Measurements from ENCODE around the gene TSPAN9. TPM values are rescaled to one million over a fixed set of nuclear protein-coding genes. Genes with fewer than 3 reads are reported as not detected.

TSPAN9 gene
- total RNA-seq, 8 experiments from 2014 or later, result 7.9 to 35.6 (median 13.5) TPM

DNA sequence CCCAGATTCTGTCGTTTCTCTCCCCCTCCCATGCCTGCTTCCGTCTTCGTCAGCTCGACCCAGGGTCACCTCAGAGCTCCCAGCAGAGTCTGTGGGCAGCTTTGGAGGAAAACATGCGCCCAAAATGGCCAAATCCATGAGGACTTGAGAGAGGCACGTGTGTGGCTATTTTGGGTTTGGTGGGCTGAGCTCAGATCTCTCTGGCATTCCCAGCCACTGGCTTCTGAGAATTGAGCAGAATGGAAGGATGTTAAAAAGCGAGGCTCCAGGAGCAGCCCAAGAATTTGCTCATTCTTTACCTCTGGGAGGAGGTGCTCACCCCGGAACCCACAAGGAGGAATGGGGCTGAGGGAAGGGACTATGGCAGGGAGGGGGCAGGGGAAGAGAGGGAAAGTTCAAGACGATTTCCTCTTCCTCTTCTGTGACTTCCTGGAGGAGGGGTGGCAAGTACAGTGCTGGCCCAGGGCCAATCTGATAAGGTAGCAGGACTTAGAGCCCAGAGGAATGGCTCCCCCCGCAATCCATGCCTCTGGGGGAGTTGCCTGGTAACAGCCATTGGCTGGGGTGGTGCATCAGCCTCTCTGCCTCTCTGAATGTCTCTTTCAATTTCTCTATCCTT, 20.1 kb downstream of the TSPAN9 start:
- ATAC-seq (replicated peaks in 6 of 8), result peak in 4 of 8 experiments; percentile 12 to 50 (median 34)
- Histone ChIP-seq H3K4me1 (replicated peaks in 1 of 2) (peaks cover 8 to 9% of the 10 kb centered on the region in 2 donors), H3K27ac (no peak overlapping the region), H3K4me3 (no peak overlapping the region)
- 20 to 100% (median 80%) methylated on average over 1 to 7 of the region's 10 CpGs; no CpG with 5 or more reads in 2 of the 10 experiments for WGBS, 10 experiments
- in situ Hi-C loops (cut with MboI; ENCODE audit: low pct_unique_long_range_greater_than_20kb in 2 of 9, low sequenced_read_pairs in 9 of 9, unreplicated experiment in 9 of 9), result no loop called here

DNA sequence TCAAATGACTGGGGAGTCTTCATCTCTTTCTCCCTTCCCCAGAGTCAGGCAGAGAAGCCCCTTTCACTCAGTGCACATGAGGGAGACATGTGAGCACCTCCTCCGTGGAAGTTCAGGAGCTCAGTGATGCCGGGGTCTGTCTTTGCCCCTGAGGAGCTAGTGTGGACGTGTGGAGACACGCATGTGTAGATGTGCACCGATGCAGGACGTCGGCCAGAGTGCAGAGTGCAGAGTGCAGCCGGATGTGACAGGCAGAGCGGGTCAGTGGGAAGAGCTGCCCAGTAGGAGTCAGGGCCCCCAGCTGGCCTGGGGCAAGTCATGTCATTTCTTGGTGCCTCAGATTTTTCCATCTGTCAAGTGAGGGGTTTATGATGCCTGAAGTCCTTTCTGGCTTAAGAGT, 20.7 kb downstream of the TSPAN9 start:
- in situ Hi-C loops (cut with MboI; ENCODE audit: low pct_unique_long_range_greater_than_20kb in 2 of 9, low sequenced_read_pairs in 9 of 9, unreplicated experiment in 9 of 9), result no loop called here
- peak in 1 of 8 experiments; percentile 16 for ATAC-seq (replicated peaks in 6 of 8)
- 46 to 90% (median 85%) methylated on average over 1 to 4 of the region's 9 CpGs; no CpG with 5 or more reads in 6 of the 10 experiments for WGBS, 10 experiments
- H3K4me3 ChIP-seq, result no peak overlapping the region
- H3K27ac ChIP-seq, result no peak overlapping the region
- peaks cover 4 to 7% of the 10 kb centered on the region in 2 donors for H3K4me1 ChIP-seq (replicated peaks in 1 of 2)

DNA sequence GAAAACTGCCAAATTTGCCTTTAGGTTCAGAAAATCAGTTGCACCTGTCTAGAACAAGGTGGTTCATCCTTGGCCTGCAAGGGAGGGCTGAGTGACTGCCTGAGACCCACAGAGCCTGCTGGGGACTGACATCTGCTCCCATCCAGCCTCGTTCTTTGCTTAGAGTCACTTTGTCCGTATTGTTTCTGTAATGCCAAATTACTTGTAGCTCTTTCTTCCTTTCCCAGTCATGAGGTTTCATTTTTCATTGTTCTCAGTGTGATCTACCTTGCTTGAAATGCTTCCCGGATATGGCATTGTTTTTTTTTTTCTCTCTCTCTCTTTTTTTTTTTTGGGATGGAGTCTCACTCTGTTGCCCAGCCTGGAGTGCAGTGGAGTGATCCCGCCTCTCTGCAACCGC, 21.3 kb downstream of the TSPAN9 start:
- Histone ChIP-seq H3K4me3 (no peak overlapping the region), H3K27ac (no peak overlapping the region), H3K4me1 (replicated peaks in 1 of 2) (peaks cover 0 to 8% of the 10 kb centered on the region in 2 donors)
- no peak for ATAC-seq (replicated peaks in 6 of 8)
- 57 to 100% (median 88%) methylated on average over 1 to 5 of the region's 5 CpGs; no CpG with 5 or more reads in 1 of the 10 experiments for WGBS, 10 experiments
- in situ Hi-C loops (cut with MboI; ENCODE audit: low pct_unique_long_range_greater_than_20kb in 2 of 9, low sequenced_read_pairs in 9 of 9, unreplicated experiment in 9 of 9), result no loop called here

DNA sequence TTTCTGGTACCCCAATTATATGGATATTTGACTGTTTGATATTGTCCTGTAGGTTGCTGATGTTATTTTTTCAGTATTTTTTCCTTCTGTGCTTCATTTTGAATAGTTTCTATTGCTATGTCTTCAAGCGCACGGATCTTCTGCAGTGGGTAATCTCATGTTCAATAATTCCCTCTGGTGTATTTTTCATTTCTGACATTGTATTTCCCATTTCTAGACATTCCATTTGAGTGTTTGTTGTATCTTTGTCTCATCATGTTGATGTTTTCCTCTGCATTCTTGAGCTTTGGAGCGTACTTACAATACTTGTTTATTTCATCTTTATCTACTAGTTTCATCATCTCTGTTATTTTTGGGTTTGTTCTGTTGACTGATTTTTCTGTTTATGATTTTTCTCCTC, 22.0 kb downstream of the TSPAN9 start:
- in situ Hi-C loops (cut with MboI; ENCODE audit: low pct_unique_long_range_greater_than_20kb in 2 of 9, low sequenced_read_pairs in 9 of 9, unreplicated experiment in 9 of 9), result no loop called here
- Histone ChIP-seq H3K27ac (no peak overlapping the region), H3K4me1 (replicated peaks in 1 of 2) (peaks cover 0 to 8% of the 10 kb centered on the region in 2 donors), H3K4me3 (no peak overlapping the region)
- ATAC-seq (replicated peaks in 6 of 8), result no peak
- WGBS, 10 experiments, result 83 to 100% (median 96%) methylated on average over 2 to 3 of the region's 3 CpGs

DNA sequence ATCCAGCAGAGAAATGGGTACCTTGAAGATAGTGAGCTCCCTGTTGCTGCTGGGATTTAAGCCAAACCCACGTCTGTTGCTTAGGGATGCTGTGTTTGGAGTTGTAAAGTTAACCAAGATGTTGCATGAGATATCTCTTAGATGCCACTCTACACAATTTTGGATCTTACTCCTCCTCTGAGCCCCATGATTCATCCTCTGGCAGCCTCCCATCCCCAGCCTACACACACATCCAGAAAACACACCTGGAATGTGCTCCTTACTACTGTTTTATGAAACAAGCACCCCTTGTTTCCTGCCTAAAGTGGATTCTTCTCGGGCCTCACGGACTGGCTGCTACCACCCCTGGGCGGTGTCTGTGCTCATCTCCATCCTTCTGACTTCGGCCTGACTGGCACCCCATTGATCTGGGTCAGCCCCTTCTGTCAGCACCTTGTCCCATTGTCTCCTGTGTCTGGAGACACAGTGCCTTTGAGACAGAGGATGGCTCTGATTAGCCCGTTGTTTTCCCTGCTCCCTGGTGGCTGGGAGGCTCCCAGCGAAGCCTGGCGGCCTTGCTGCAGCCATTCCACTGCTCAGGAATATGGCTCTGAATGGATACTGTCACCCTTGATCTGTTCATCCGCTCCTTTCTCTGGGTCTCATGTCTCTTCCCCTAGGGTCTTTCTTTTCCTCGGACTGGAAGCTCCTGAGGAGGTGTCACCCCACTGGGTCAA, 24.3 kb downstream of the TSPAN9 start:
- H3K4me3 ChIP-seq, result no peak overlapping the region
- H3K4me1 ChIP-seq (replicated peaks in 1 of 2), result peaks cover 4 to 19% of the 10 kb centered on the region in 2 donors
- 0 to 100% (median 80%) methylated on average over 1 to 9 of the region's 10 CpGs; no CpG with 5 or more reads in 3 of the 10 experiments for WGBS, 10 experiments
- in situ Hi-C loops (cut with MboI; ENCODE audit: low pct_unique_long_range_greater_than_20kb in 2 of 9, low sequenced_read_pairs in 9 of 9, unreplicated experiment in 9 of 9), result no loop called here
- no peak overlapping the region for H3K27ac ChIP-seq
- ATAC-seq (replicated peaks in 6 of 8), result peak in 1 of 8 experiments; percentile 15

DNA sequence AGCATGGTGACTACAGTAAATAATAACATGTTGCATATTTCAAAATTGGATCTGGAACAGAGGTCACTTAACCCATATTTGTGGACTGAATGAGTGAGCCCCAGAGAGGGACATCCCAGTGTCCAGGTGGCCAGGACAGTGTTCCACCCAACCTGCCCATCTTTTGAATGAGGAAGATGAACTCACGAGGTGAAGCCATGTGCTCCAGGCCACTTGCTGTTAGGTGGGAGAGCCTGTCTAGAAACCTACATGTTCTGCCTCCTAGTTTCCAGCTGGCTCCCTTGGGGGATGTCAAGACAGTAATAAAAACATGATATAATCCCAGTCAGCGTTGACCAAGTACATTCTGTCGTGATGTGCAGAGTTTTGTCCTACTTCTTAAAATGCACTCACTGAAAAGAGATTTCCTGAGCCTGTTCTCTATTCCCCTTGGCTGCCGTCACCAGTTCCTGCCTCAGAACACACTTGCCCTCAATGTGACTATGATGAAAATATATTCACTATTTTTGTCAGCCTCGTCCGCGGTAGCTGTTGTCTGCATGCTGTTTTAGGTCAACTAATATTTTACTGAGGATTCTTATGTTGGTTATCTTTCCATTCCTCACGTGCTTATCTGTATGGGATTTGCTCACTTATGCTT, 25.7 kb downstream of the TSPAN9 start:
- H3K4me1 ChIP-seq (replicated peaks in 1 of 2), result peaks cover 15 to 34% of the 10 kb centered on the region in 2 donors
- WGBS, 10 experiments, result 68 to 100% (median 85%) methylated on average over 3 to 7 of the region's 8 CpGs; no CpG with 5 or more reads in 2 of the 10 experiments
- H3K4me3 ChIP-seq, result no peak overlapping the region
- ATAC-seq (replicated peaks in 6 of 8), result no peak
- in situ Hi-C loops (cut with MboI; ENCODE audit: low pct_unique_long_range_greater_than_20kb in 2 of 9, low sequenced_read_pairs in 9 of 9, unreplicated experiment in 9 of 9), result no loop called here
- H3K27ac ChIP-seq, result no peak overlapping the region

DNA sequence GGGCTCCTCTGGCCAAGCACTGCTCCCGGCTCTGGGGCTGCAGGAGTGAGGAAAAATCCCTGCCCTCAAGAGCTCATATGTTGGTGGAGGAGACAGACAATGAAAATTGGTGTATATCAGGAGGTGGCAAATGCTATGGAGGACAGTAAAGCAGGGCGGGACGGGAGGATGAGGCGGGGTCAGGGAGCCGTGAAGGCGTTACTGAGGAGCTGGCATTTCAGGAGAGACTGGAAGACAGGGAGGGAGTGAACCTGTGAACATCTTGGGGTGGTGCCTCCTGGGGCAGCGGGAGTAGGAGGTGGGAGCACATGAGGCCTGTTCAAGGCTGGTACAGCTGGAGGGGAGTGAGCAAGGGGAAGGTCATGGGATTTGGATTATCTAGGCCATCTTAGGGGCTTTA, 26.6 kb downstream of the TSPAN9 start:
- Histone ChIP-seq H3K4me1 (replicated peaks in 1 of 2) (peaks cover 15 to 34% of the 10 kb centered on the region in 2 donors), H3K27ac (no peak overlapping the region), H3K4me3 (no peak overlapping the region)
- in situ Hi-C loops (cut with MboI; ENCODE audit: low pct_unique_long_range_greater_than_20kb in 2 of 9, low sequenced_read_pairs in 9 of 9, unreplicated experiment in 9 of 9), result no loop called here
- no peak for ATAC-seq (replicated peaks in 6 of 8)
- 76 to 87% (median 78%) methylated on average over 3 to 5 of the region's 7 CpGs; no CpG with 5 or more reads in 7 of the 10 experiments for WGBS, 10 experiments

DNA sequence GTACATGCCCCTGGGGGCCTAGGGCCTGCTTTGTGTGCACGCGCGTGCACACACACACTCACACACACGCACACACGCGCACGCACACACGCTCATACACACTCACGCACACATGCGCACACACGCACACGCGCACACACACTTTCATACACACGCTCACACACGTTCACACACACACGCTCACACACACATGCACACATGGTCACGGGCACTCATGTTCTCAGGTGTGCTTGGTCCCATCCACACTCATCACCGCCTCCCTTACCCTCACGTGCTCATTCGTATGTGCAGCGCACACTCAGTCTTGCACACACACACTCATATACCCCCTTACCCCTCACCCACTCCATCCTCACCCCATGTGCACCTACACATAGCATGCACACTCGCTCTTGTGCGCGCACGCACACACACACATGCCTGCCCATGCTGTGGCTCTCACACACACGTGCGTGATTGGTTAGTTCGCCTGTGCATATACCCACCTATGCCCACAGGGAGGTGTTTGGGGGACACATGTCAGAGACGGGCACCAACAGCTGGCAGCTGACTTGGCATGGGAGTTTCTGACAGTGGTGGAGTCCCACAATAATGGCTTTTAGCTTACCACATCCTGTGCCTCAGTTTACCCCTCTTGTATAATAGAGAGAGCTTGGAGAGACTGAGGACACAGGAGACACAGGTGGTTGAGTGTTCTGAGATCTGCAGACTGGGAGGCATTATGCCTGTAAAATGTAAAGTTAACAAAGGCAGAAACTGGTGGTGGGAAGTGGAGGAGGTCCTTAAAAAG, 28.7 kb downstream of the TSPAN9 start:
- WGBS, 10 experiments, result 73 to 100% (median 90%) methylated on average over 1 to 17 of the region's 29 CpGs; no CpG with 5 or more reads in 5 of the 10 experiments
- Histone ChIP-seq H3K4me1 (replicated peaks in 1 of 2) (peaks cover 15 to 34% of the 10 kb centered on the region in 2 donors), H3K4me3 (no peak overlapping the region), H3K27ac (no peak overlapping the region)
- in situ Hi-C loops (cut with MboI; ENCODE audit: low pct_unique_long_range_greater_than_20kb in 2 of 9, low sequenced_read_pairs in 9 of 9, unreplicated experiment in 9 of 9), result no loop called here
- ATAC-seq (replicated peaks in 6 of 8), result peak in 1 of 8 experiments; percentile 2

DNA sequence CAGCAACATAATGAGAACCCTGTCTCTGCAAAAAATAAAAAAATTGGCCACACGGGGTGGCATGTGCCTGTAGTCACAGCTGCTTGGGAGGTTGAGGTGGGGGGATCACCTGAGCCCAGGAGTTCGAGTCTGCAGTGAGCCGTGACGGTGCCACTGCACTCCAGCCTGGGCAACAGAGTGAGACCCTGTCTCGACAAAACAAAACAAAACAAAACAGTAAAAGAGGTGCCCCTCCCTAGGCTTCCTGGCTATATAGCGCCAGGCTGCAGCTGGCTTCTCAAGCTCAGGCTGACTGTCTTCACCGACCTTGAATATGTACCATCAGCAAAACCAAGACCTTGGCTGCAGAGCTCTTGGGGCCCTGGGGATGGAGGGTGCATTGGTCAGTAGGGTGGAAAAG, 29.4 kb downstream of the TSPAN9 start:
- Histone ChIP-seq H3K4me1 (replicated peaks in 1 of 2) (peaks cover 15 to 34% of the 10 kb centered on the region in 2 donors), H3K4me3 (no peak overlapping the region), H3K27ac (peak overlapping the region in 1 of 2 donors; percentile 14)
- ATAC-seq (replicated peaks in 6 of 8), result peak in 2 of 8 experiments; percentile 6 to 8
- in situ Hi-C loops (cut with MboI; ENCODE audit: low pct_unique_long_range_greater_than_20kb in 2 of 9, low sequenced_read_pairs in 9 of 9, unreplicated experiment in 9 of 9), result no loop called here
- 62 to 88% (median 83%) methylated on average over 1 to 3 of the region's 7 CpGs; no CpG with 5 or more reads in 5 of the 10 experiments for WGBS, 10 experiments

DNA sequence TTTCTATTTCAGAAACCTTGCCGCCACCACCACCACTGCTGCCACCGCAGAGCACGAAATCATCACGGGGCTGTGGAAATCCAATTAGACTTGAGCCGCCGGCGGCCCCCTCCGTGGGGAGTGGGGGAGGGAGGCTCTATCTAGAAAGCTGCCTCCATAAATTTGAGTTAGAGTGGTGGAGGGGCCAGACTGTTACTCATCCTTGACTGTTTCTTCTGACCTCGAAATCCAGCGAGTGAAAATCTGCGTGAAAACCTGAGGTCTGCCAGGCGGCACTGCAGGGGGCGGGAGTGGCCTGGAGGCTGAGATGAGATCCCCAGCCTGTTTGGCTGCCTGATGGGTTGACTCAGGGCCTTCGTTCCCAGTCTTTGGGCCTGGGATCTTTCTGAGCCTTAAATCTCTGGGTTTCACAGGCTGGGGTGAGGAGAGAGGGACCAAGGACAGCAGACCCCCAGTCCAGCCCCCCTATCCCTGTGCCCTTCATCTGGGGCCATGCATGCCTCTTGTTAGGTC, 29.9 kb downstream of the TSPAN9 start:
- in situ Hi-C loops (cut with MboI; ENCODE audit: low pct_unique_long_range_greater_than_20kb in 2 of 9, low sequenced_read_pairs in 9 of 9, unreplicated experiment in 9 of 9), result no loop called here
- H3K4me3 ChIP-seq, result no peak overlapping the region
- peaks cover 15 to 34% of the 10 kb centered on the region in 2 donors for H3K4me1 ChIP-seq (replicated peaks in 1 of 2)
- ATAC-seq (replicated peaks in 6 of 8), result peak in 5 of 8 experiments; percentile 74 to 89 (median 83)
- 40 to 58% (median 41%) methylated on average over 1 to 6 of the region's 14 CpGs; no CpG with 5 or more reads in 6 of the 10 experiments for WGBS, 10 experiments
- H3K27ac ChIP-seq, result peak overlapping the region in 1 of 2 donors; percentile 7

DNA sequence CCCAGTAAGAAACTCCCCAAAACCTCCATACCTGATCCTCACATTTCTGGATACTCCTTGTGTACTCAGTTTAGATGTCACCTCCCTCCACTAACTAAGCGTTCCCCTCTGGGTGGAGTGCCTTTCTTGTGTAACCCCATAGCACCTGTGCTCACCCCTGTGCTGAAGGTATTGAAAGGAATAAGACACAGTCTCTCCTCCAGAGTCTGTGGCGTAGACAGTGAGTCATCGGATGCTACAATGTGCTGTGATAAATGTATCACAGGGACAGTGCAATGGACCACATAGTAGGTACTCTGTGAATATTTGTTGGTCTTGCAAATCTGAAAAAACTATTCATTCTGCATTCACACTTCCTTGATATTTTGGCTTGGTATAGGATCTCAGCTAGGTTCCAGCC, 30.8 kb downstream of the TSPAN9 start:
- peak in 1 of 8 experiments; percentile 33 for ATAC-seq (replicated peaks in 6 of 8)
- in situ Hi-C loops (cut with MboI; ENCODE audit: low pct_unique_long_range_greater_than_20kb in 2 of 9, low sequenced_read_pairs in 9 of 9, unreplicated experiment in 9 of 9), result no loop called here

DNA sequence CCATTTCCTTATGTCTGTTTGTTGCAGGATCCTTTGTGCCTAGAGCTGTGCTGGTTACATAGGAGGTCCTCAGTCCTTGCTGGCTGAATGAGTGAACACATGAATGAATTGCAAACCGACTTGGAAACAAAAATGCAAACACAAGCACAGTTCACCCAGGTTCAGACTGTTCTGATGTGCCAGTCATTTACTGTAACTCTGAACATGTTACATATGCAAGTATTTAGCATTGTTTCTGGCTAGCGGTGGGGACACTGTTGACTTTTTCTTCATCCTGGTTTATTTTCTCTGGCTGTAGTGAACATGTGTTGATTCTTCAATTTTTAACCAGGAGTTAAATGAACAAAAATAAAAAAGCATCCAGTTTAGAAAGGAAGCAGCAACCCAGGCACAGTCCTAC, 33.4 kb downstream of the TSPAN9 start:
- Histone ChIP-seq H3K4me1 (replicated peaks in 1 of 2) (peaks cover 17 to 21% of the 10 kb centered on the region in 2 donors), H3K27ac (no peak overlapping the region), H3K4me3 (no peak overlapping the region)
- 0 to 100% (median 22%) methylated on average over 1 to 2 of the region's 2 CpGs; no CpG with 5 or more reads in 2 of the 10 experiments for WGBS, 10 experiments
- peak in 3 of 8 experiments; percentile 69 to 86 (median 82) for ATAC-seq (replicated peaks in 6 of 8)
- in situ Hi-C loops (cut with MboI; ENCODE audit: low pct_unique_long_range_greater_than_20kb in 2 of 9, low sequenced_read_pairs in 9 of 9, unreplicated experiment in 9 of 9), result no loop called here

More for the DNA sequence above, 30.8 kb downstream of the TSPAN9 start:
- Histone ChIP-seq H3K27ac (no peak overlapping the region), H3K4me1 (replicated peaks in 1 of 2) (peaks cover 15 to 29% of the 10 kb centered on the region in 2 donors), H3K4me3 (no peak overlapping the region)
- WGBS, 10 experiments, result 90 to 100% (median 96%) methylated on average over 1 to 3 of the region's 3 CpGs; no CpG with 5 or more reads in 6 of the 10 experiments

All from motor neuron (in vitro differentiated cells).